LNCAP (cell line): ENCODE data around the gene CDAN1.

Experiments used
- TF ChIP-seq, protein P1 (sequence below): fragments of 450-650 bp; IDR thresholded peaks from 2 replicates; pipeline ENCODE4 v1.5.1; 2017; ENCODE audit warnings: mild to moderate bottlenecking

CDAN1 gene, protein sequence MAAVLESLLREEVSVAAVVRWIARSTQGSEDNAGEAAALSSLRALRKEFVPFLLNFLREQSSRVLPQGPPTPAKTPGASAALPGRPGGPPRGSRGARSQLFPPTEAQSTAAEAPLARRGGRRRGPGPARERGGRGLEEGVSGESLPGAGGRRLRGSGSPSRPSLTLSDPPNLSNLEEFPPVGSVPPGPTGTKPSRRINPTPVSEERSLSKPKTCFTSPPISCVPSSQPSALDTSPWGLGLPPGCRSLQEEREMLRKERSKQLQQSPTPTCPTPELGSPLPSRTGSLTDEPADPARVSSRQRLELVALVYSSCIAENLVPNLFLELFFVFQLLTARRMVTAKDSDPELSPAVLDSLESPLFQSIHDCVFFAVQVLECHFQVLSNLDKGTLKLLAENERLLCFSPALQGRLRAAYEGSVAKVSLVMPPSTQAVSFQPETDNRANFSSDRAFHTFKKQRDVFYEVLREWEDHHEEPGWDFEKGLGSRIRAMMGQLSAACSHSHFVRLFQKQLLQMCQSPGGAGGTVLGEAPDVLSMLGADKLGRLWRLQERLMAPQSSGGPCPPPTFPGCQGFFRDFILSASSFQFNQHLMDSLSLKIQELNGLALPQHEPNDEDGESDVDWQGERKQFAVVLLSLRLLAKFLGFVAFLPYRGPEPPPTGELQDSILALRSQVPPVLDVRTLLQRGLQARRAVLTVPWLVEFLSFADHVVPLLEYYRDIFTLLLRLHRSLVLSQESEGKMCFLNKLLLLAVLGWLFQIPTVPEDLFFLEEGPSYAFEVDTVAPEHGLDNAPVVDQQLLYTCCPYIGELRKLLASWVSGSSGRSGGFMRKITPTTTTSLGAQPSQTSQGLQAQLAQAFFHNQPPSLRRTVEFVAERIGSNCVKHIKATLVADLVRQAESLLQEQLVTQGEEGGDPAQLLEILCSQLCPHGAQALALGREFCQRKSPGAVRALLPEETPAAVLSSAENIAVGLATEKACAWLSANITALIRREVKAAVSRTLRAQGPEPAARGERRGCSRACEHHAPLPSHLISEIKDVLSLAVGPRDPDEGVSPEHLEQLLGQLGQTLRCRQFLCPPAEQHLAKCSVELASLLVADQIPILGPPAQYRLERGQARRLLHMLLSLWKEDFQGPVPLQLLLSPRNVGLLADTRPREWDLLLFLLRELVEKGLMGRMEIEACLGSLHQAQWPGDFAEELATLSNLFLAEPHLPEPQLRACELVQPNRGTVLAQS

DNA sequence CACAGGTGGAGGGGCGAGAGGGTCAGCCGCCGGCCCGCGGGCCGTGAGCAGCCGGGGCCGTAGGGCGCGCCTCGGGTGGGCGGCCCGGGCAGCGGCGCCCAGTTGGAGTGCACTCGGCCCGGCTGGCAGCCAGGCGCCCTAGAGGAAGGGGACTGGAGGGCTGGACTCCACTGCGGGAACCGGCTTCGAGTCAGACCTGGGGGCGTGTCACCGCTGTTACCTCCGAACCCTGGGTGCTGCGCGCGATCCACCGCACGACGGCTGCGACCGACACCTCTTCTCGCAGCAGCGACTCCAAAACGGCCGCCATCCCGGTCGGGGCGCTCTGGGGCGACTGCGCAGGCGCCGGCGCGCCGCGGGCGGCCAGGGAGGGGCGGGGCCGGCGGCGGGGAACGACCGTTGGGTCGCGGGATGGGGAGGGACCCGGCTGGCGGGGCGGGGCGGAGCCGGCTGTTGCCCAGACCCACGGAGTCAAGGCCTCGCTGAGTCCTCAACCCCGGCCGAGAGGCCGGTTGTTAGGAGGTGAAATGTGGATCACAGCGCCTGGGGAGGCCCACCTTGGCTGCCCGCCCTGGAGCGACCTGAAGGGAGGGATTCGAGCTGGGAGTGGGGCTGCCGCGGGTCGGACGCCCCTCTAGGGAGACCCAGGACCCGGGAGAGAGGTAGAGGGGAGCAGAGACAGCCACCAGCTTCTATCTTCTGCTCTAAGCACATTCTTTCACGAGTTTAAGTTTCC lies at the start of gene CDAN1:
CDAN1 (minus strand) TSS at position 336 of the 736 bp plus-strand sequence; CDS start at position 310, 26 bp downstream.
- TF ChIP-seq, protein P1, sequence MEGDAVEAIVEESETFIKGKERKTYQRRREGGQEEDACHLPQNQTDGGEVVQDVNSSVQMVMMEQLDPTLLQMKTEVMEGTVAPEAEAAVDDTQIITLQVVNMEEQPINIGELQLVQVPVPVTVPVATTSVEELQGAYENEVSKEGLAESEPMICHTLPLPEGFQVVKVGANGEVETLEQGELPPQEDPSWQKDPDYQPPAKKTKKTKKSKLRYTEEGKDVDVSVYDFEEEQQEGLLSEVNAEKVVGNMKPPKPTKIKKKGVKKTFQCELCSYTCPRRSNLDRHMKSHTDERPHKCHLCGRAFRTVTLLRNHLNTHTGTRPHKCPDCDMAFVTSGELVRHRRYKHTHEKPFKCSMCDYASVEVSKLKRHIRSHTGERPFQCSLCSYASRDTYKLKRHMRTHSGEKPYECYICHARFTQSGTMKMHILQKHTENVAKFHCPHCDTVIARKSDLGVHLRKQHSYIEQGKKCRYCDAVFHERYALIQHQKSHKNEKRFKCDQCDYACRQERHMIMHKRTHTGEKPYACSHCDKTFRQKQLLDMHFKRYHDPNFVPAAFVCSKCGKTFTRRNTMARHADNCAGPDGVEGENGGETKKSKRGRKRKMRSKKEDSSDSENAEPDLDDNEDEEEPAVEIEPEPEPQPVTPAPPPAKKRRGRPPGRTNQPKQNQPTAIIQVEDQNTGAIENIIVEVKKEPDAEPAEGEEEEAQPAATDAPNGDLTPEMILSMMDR = no peak

DNA sequence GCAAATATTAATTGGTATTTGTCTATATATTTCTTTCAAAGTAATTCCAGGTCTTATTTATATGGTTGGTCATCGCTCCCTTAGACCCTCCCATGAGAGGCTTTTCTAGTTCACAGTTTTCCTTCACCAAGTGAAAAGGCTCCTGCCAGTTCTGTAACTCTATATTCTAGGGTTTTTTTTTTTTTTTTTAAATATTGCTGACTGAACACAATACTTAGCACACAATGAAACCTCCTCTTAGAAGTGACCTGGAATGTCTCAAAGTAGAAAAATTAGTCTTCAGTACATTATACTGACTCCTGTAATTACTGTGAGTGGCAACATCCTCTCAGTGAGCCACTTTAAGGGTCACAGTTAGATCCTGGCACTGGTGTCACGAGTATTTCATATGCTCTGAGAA lies 48.6 kb upstream of the CDAN1 start:
- TF ChIP-seq, protein P1 = no peak

DNA sequence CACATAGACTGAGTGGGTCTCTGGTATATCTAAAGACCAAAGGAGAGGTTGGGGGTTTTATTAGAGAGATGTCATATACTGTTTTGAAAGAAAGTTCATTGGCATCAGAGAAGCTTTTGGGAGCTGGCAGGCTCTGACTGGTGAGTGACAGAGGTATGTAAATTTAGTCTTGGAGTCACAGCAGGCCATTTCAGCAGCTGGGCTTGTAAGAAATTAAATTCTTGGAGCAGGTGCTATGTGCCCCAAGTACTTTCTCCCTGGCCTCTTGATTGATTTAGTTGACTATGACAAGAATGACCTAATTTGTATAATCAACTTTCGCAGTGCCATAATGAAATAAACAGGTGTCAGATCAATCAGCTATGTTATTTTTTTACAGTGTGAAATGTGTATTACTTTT lies 47.8 kb upstream of the CDAN1 start:
- TF ChIP-seq, protein P1 = no peak

DNA sequence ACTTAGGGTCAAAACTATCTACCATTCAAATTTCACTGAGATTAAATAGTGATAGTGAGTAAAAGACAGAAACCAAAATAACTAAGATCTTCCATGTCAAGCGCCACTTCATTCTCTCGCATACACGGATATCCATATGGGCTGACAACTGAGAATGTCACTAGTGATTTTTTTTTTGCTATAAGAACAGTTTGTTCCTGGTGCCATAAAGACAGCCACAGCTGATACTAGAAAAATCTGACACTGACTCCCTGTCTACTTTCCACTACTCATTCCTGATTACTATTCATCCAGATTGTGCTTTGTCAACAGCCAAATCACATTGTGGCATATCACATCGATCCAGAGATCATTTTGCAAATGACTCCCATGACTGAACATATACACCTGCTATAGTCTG lies 45.8 kb upstream of the CDAN1 start:
- TF ChIP-seq, protein P1 = no peak

DNA sequence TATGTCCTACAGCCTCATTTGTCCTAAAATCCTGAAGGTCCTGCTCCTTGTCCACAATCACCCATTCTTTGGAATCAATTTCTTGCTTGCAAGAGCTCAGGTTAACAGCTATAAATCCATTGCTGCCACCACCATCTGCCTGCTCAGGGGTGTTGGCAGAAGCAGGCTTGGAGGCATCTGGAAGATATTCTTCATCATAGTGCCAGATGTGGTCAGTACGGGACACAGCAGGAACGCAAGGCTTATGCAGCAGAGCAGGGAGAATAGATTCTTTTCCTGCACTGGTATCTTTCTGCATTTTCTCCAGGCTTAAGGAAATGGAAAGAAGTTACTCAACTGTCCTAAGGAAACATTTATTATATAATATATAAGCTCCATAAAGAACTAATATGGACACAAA lies 38.5 kb upstream of the CDAN1 start:
- TF ChIP-seq, protein P1 = no peak

DNA sequence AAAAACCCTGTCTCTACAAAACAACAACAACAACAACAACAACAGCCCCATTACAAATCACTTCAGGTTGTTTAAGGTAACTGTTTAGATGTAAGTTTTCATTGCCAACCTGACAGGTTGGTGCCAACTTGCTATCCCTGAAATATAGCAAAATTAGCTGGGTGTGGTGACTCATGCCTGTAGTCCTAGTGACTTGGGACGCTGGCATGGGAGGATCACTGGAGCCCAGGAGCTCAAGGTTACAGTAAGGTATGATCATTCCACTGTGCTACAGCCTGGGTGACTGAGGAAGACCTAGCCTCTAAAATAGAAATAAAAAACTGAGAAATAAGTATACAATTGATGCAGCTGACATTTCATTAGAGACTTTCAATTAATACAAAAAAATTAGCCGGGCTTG lies 36.0 kb upstream of the CDAN1 start:
- TF ChIP-seq, protein P1 = no peak

DNA sequence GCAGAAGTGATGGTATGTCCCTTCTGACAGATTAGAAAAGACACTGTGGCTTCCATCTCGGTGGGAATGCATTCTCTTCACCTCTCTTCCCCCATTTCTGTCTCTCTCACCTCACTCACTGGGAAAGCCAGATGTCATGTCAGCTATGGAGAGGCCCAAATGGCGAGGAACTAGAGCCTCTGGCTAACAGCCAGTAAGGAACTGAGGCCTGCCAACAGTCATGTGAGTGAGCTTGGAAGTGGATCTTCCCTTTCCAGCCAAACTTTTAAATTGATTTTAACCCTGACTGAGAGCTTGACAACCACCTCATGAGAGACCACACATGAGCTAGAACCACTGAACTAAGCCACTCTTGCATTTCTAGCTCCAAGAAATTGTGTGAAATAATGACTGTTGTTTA lies 35.2 kb upstream of the CDAN1 start:
- TF ChIP-seq, protein P1 = no peak
